ENCODE data around the gene SLC35A4.
"Not testable (repeated sequence)": the region's sequence is repeated elsewhere in the genome, so short reads cannot be mapped to it uniquely, and the experiment has no call there.

SLC35A4 gene

GRCh38 chr5:140591747-140592372 lies 27.2 kb downstream of the SLC35A4 start:
- no peak for DNase-seq (ENCODE audit: low read depth)

DNA sequence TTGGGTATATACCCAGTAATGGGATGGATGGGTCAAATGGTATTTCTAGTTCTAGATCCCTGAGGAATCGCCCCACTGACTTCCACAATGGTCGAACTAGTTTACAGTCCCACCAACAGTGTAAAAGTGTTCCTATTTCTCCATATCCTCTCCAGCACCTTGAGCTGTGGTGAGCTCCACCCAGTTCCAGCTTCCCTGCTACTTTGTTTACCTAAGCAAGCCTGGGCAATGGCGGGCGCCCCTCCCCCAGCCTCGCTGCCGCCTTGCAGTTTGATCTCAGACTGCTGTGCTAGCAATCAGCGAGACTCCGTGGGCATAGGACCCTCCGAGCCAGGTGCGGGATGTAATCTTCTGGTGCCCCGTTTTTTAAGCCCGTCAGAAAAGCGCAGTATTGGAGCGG lies 28.4 kb downstream of the SLC35A4 start:
- DNase-seq (ENCODE audit: low read depth), result not testable (repeated sequence)

DNA sequence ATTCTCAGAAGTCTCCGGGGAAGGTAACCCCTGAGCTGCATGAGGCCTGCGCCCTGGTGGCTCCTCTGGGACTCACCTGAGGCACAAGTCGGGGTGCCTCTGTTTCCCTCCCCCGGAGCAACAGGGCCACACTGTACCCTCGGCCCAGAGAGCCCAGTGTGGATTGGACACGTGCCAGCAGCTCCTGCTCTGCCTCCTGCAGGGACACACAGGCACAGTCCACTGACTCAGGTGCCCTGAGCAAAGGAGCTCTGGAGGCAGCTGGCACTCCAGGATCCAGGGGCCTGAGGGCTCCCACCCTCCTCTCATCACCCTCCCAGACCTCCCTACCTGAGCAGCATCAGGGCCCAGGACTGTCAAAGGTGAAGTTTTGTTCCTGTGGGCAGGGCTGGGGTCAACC lies 29.5 kb downstream of the SLC35A4 start:
- DNase-seq (ENCODE audit: low read depth), result no peak

- no peak for DNase-seq (ENCODE audit: low read depth)
Observed at GRCh38 chr5:140595538-140596300, 31.1 kb downstream of the SLC35A4 start.

GRCh38 chr5:140596321-140596741 lies 31.7 kb downstream of the SLC35A4 start:
- no peak for DNase-seq (ENCODE audit: low read depth)

DNA sequence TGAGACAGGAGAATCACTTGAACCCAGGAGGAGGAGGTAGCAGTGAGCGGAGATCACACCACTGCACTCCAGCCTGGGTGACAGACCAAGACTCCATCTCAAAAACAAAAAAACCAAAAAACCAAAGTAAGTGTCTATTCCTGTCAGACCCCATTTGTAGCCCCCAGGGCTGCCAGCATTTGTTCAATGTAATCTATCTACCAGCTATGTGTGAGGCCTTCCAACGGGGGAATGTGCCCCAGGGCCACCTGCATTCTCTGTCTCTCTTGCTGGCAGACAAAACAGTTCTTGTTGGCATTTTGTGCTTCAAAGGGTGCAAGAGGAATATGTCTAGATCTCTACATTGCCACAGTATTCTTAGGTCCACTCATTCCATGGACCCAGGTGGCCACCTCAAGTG lies 34.2 kb downstream of the SLC35A4 start:
- DNase-seq (ENCODE audit: low read depth), result no peak

DNA sequence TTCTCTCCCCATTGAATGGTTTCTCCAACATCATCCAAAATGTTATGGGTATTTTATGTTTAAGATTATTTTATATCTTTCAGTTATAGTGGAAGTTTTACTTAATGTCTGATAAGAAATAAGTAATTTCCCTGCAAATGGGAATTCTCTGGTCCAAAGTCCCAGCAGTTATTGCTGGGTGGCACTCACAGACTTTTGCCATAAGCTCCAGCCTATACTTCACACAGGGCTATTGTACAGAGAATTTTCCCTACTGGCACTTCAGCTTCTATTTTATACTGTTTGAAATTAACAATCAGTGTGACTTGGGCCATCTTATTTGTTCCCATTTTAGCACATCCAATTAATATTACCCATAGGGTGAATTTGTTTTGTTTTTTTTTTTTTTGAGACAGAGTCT lies 35.5 kb downstream of the SLC35A4 start:
- no peak for DNase-seq (ENCODE audit: low read depth)

- no peak for DNase-seq (ENCODE audit: low read depth)
Observed at GRCh38 chr5:140602147-140602546, 37.5 kb downstream of the SLC35A4 start.

DNA sequence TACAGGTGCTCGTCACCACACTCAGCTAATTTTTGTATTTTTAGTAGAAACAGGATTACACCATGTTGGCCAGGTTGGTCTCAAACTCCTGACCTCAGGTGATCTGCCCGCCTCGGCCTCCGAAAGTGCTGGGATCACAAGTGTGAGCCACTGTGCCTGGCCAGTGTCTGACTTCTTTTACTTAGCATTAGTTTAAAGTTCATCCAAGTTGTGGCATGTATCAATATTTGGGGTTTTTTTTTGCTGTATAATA lies 38.7 kb downstream of the SLC35A4 start:
- DNase-seq (ENCODE audit: low read depth), result not testable (repeated sequence)

- DNase-seq (ENCODE audit: low read depth), result no peak
Observed at GRCh38 chr5:140603734-140604133, 39.1 kb downstream of the SLC35A4 start.

DNA sequence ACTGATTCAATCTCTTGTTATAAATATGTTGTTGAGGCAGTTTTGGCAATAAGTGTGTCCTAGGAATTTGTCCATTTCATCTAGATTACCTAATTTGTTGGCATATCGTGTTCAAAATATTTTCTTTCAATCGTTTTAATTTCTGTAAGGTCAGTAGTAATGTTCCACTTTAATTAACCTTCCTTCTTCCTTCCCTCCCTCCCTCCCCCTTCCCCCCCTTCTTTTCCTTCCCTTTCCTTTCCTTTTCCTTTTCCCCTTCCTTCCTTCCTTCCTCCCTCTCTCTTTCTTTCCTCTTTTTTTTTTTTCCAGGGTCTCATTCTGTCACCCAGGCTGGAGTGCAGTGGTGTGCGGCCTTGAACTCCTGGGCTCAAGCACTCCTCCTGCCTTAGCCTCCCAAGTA lies 41.3 kb downstream of the SLC35A4 start:
- no peak for DNase-seq (ENCODE audit: low read depth)

DNA sequence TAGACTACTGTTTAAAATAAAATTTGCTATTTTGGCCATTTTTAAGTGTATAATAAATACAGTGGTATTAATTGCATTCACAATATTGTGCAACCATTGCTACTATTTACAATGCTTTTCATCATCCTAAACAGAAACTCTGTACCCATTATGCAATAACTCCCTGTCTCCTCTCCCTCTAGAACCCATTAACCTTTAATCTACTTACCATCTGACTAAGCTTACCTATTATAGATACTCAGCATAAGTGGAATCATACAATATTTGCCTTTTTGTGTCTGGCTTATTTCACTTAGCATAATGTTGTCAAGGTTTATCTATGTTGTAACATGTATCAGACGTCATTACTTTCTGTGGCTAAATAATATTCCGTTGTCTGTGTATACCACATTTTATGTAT lies 42.4 kb downstream of the SLC35A4 start:
- no peak for DNase-seq (ENCODE audit: low read depth)

DNA sequence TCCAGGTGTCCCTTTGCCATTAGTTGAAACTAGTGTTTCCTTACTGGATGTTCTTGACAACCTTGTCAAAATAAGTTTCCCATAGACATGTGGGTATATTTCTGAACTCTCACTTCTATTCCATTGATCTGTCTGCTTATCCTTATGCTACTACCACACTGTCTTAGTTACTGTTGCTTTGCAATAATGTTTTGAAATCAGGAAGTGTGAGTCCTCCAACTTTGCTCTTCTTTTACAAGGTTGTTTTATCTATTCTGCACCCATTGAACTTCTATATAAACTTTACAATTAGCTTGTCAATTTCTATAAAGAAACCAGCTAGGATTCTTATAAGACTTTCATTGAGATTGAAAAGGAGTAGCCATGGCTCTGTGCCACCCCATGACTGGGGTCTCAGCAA lies 44.1 kb downstream of the SLC35A4 start:
- DNase-seq (ENCODE audit: low read depth), result no peak

- DNase-seq (ENCODE audit: low read depth), result no peak
Observed at GRCh38 chr5:140609126-140609525, 44.5 kb downstream of the SLC35A4 start.

DNA sequence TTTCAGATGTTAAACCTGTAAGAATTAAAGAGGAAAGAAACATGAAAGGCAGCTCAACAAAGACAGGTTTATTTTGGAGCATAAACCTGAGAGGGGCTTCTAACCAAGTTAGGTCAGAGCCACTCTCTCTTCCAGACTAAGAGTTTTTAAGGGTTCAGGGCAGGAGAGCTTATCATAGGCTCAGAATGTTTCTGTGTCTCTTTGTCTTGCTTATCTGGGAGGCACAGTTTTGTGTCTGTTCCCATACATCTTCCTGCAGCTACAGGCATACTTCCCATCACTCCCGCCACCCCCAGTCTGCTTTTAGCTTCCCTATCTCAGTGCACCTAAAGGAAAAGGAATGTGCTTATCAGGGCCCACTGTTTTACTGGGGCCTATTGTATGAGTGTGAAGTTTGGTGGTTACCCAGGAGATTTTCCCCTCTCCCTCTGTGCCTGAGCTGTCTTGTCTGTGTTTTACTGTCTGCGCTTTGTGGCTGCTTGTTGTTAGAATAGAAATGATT lies 46.4 kb downstream of the SLC35A4 start:
- no peak for DNase-seq (ENCODE audit: low read depth)

Data from stimulated activated CD8-positive, alpha-beta memory T cell treated with anti-CD3 and anti-CD28 coated beads, Interleukin-4, amount 100 ng/mL, for 24 hours (primary cell).